RWPE2 (cell line): ENCODE measurements around the gene UBTD2.

Experiments used
- ATAC-seq: fragments of 200-7000 bp; cut with Tn5 transposase; 3 replicates; pipeline ENCODE4 v1.9.1; 2021; ENCODE audit warnings: low read depth
- DNase-seq: peaks from one replicate; pipeline ENCODE4 v3.0.0-alpha.2; 2020; ENCODE audit warnings: low spot score
- H3K27ac ChIP-seq: fragments of 450-650 bp; 2 replicates; pipeline ENCODE4 v1.5.1; 2017; ENCODE audit warnings: mild to moderate bottlenecking; ENCODE audit not compliant: poor library complexity, severe bottlenecking
- H3K27me3 ChIP-seq: fragments of 250-450 bp; sonication (Bioruptor Pico); 2 replicates; pipeline ENCODE4 v1.5.1; 2021; ENCODE audit warnings: mild to moderate bottlenecking, moderate library complexity; ENCODE audit not compliant: insufficient read depth, poor library complexity, severe bottlenecking
- H3K36me3 ChIP-seq: fragments of 250-450 bp; sonication (Bioruptor Pico); 2 replicates; pipeline ENCODE4 v1.5.1; 2020; ENCODE audit warnings: low read depth, mild to moderate bottlenecking, moderate library complexity
- H3K4me1 ChIP-seq: fragments of 250-450 bp; sonication (Bioruptor Pico); 2 replicates; pipeline ENCODE4 v1.5.1; 2021; ENCODE audit warnings: mild to moderate bottlenecking, moderate library complexity; ENCODE audit not compliant: insufficient read depth, poor library complexity, severe bottlenecking
- H3K4me3 ChIP-seq: fragments of 250-450 bp; sonication (Bioruptor Pico); 2 replicates; pipeline ENCODE4 v1.5.1; 2021; ENCODE audit warnings: mild to moderate bottlenecking, moderate library complexity; ENCODE audit not compliant: severe bottlenecking
- H3K9me3 ChIP-seq: fragments of 250-450 bp; sonication (Bioruptor Pico); 2 replicates; pipeline ENCODE4 v1.5.1; 2021; ENCODE audit warnings: mild to moderate bottlenecking, moderate library complexity; ENCODE audit not compliant: severe bottlenecking
- CTCF ChIP-seq: fragments of 450-650 bp; IDR thresholded peaks from one replicate; pipeline ENCODE4 v1.5.1; 2017; ENCODE audit warnings: mild to moderate bottlenecking, moderate library complexity; ENCODE audit not compliant: poor library complexity, severe bottlenecking

Gene UBTD2

GRCh38 chr5:172302047-172302710 lies 18.6 kb upstream of the UBTD2 start:
- Histone ChIP-seq H3K27ac (no peak overlapping the region), H3K4me3 (no peak overlapping the region), H3K4me1 (peaks cover 9% of the 10 kb centered on the region), H3K9me3 (peaks cover 4% of the 10 kb centered on the region), H3K27me3 (no peaks in the 10 kb centered on the region), H3K36me3 (no peaks in the 10 kb centered on the region)
- TF ChIP-seq CTCF = no peak
- ATAC-seq = no peak
- no peak for DNase-seq

GRCh38 chr5:172299916-172300439 lies 16.4 kb upstream of the UBTD2 start:
- Histone ChIP-seq H3K27me3 (no peaks in the 10 kb centered on the region), H3K27ac (no peak overlapping the region), H3K4me1 (peaks cover 9% of the 10 kb centered on the region), H3K9me3 (no peaks in the 10 kb centered on the region), H3K36me3 (no peaks in the 10 kb centered on the region), H3K4me3 (no peak overlapping the region)
- peak; percentile 45; the same call in 1 of the 3 replicates for ATAC-seq
- DNase-seq = no peak
- TF ChIP-seq CTCF = no peak

GRCh38 chr5:172294831-172295230 lies 11.3 kb upstream of the UBTD2 start:
- Histone ChIP-seq H3K27ac (no peak overlapping the region), H3K36me3 (no peaks in the 10 kb centered on the region), H3K4me3 (no peak overlapping the region), H3K4me1 (no peaks in the 10 kb centered on the region), H3K9me3 (no peaks in the 10 kb centered on the region), H3K27me3 (no peaks in the 10 kb centered on the region)
- ATAC-seq = no peak
- TF ChIP-seq CTCF = no peak
- DNase-seq = no peak

GRCh38 chr5:172293745-172294342 lies 10.3 kb upstream of the UBTD2 start:
- Histone ChIP-seq H3K9me3 (no peaks in the 10 kb centered on the region), H3K27ac (no peak overlapping the region), H3K36me3 (no peaks in the 10 kb centered on the region), H3K4me3 (no peak overlapping the region), H3K27me3 (no peaks in the 10 kb centered on the region), H3K4me1 (no peaks in the 10 kb centered on the region)
- TF ChIP-seq CTCF = peak; percentile 86
- ATAC-seq (no peak), DNase-seq (no peak)
